Panc1 (cell line): ENCODE results near the gene DEPDC1.

Source experiments
- POLR2AphosphoS5 ChIP-seq: IDR thresholded peaks from 2 replicates; pipeline ENCODE4 v1.6.1; 2012; ENCODE audit warnings: mild to moderate bottlenecking, low read depth, low read length, moderate library complexity
- TCF7L2 ChIP-seq: IDR thresholded peaks from 2 replicates; pipeline ENCODE4 v1.6.1; 2011; ENCODE audit warnings: mild to moderate bottlenecking, low read depth, low read length, inconsistent platforms
- TF ChIP-seq, protein P1 (sequence below): fragments of 450-650 bp; IDR thresholded peaks from 2 replicates; pipeline ENCODE4 v1.5.1; 2017; ENCODE audit warnings: mild to moderate bottlenecking
- TF ChIP-seq, protein P2 (sequence below), 2 experiments: IDR thresholded peaks; 2 replicates each; pipeline ENCODE4 v1.6.1; 2011 to 2012; ENCODE audit warnings: low read depth in 2 of 2, control low read depth in 1 of 2, low read length in 1 of 2, mild to moderate bottlenecking in 1 of 2, moderate library complexity in 1 of 2; ENCODE audit not compliant: insufficient read depth in 1 of 2

DNA sequence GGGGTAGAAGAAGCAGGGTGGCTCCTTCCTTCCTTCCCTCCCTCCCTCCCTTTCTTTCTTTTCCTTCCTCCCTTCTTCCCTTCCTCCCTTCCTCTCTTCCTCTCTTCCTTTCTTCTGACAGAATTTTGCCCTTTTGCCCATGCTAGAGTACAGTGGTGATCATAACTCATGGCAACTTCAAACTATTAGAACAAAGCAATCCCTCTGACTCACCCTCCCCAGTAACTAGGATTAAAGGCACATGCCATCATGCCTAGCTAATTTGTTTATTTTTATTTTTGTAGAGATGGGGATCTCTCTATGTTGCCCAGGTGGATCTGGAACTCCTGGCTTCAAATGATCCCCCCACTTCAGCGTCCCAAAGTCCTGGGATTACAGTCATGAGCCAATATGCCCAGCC is 37.1 kb downstream of the DEPDC1 start:
- TF ChIP-seq, protein P1, sequence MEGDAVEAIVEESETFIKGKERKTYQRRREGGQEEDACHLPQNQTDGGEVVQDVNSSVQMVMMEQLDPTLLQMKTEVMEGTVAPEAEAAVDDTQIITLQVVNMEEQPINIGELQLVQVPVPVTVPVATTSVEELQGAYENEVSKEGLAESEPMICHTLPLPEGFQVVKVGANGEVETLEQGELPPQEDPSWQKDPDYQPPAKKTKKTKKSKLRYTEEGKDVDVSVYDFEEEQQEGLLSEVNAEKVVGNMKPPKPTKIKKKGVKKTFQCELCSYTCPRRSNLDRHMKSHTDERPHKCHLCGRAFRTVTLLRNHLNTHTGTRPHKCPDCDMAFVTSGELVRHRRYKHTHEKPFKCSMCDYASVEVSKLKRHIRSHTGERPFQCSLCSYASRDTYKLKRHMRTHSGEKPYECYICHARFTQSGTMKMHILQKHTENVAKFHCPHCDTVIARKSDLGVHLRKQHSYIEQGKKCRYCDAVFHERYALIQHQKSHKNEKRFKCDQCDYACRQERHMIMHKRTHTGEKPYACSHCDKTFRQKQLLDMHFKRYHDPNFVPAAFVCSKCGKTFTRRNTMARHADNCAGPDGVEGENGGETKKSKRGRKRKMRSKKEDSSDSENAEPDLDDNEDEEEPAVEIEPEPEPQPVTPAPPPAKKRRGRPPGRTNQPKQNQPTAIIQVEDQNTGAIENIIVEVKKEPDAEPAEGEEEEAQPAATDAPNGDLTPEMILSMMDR: no peak
- TF ChIP-seq POLR2AphosphoS5: no peak
- TF ChIP-seq, protein P2, sequence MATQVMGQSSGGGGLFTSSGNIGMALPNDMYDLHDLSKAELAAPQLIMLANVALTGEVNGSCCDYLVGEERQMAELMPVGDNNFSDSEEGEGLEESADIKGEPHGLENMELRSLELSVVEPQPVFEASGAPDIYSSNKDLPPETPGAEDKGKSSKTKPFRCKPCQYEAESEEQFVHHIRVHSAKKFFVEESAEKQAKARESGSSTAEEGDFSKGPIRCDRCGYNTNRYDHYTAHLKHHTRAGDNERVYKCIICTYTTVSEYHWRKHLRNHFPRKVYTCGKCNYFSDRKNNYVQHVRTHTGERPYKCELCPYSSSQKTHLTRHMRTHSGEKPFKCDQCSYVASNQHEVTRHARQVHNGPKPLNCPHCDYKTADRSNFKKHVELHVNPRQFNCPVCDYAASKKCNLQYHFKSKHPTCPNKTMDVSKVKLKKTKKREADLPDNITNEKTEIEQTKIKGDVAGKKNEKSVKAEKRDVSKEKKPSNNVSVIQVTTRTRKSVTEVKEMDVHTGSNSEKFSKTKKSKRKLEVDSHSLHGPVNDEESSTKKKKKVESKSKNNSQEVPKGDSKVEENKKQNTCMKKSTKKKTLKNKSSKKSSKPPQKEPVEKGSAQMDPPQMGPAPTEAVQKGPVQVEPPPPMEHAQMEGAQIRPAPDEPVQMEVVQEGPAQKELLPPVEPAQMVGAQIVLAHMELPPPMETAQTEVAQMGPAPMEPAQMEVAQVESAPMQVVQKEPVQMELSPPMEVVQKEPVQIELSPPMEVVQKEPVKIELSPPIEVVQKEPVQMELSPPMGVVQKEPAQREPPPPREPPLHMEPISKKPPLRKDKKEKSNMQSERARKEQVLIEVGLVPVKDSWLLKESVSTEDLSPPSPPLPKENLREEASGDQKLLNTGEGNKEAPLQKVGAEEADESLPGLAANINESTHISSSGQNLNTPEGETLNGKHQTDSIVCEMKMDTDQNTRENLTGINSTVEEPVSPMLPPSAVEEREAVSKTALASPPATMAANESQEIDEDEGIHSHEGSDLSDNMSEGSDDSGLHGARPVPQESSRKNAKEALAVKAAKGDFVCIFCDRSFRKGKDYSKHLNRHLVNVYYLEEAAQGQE (IDR thresholded peaks at IDR 0.05; ENCODE audit: insufficient read depth in 1 of 2, low read depth in 2 of 2, low read length in 1 of 2): no peak
- TF ChIP-seq TCF7L2: no peak
